ENCODE data around the gene RHOBTB1. TPM values are rescaled to one million over a fixed set of nuclear protein-coding genes. Genes with fewer than 3 reads are reported as not detected.
A peak's percentile ranks its signal among the peaks of the same experiment; 100 is the strongest.

The RHOBTB1 gene
- total RNA-seq, 1 donor from 2014 or later = 23.2 TPM

- DNase-seq (ENCODE audit: low read depth) = peak; percentile 25
These were observed 123.8 kb downstream of the RHOBTB1 start for GRCh38 chr10:60820093-60820754.

Other genes with a start within 250 kb of the RHOBTB1 start
- 3.8 and 50.5 TPM in 2 replicates for gene CDK1, start 165.7 kb downstream of the RHOBTB1 start, total RNA-seq

All from renal cortical epithelial cell (primary cell).